Skeletal muscle tissue (tissue), 4 donors: ENCODE measurements around the gene DKC1. TPM values are rescaled to one million over a fixed set of nuclear protein-coding genes. Genes with fewer than 3 reads are reported as not detected.
A peak's percentile ranks its signal among the peaks of the same experiment; 100 is the strongest.
"Not testable (repeated sequence)": the region's sequence is repeated elsewhere in the genome, so short reads cannot be mapped to it uniquely, and the experiment has no call there.

Experiments
- H3K27ac ChIP-seq: one replicate; pipeline ENCODE4 v1.7.0; 2013; ENCODE audit warnings: mild to moderate bottlenecking, low read depth, low read length, inconsistent platforms
- H3K27me3 ChIP-seq, 3 donors: one replicate each; pipeline ENCODE4 v1.7.0; 2013; ENCODE audit warnings: low read length in 3 of 3; ENCODE audit not compliant: control insufficient read depth in 3 of 3, insufficient read depth in 3 of 3
- H3K36me3 ChIP-seq, 3 donors: one replicate each; pipeline ENCODE4 v1.7.0; 2013; ENCODE audit warnings: low read length in 3 of 3; ENCODE audit not compliant: control insufficient read depth in 3 of 3, insufficient read depth in 3 of 3
- H3K4me1 ChIP-seq, 3 donors: one replicate each; pipeline ENCODE4 v1.7.0; 2013; ENCODE audit warnings: low read length in 3 of 3, mild to moderate bottlenecking in 3 of 3; ENCODE audit not compliant: control insufficient read depth in 3 of 3, insufficient read depth in 3 of 3
- H3K4me3 ChIP-seq, 3 donors: one replicate each; pipeline ENCODE4 v1.7.0; 2013; ENCODE audit warnings: low read length in 3 of 3
- H3K9ac ChIP-seq, 3 donors: one replicate each; pipeline ENCODE4 v1.7.0; 2013; ENCODE audit warnings: low read length in 3 of 3, mild to moderate bottlenecking in 3 of 3, moderate library complexity in 2 of 3, low read depth in 1 of 3
- H3K9me3 ChIP-seq, 3 donors: one replicate each; pipeline ENCODE4 v1.7.0; 2013; ENCODE audit warnings: low read length in 3 of 3; ENCODE audit not compliant: control insufficient read depth in 3 of 3
- total RNA-seq: library from RNA; depleted of rRNA; stranded (reverse); fragments of >200 nt; gene quantifications from one replicate; pipeline ENCODE4 v1.2.3, GENCODE V29; 2014
- donor health status: Osteomylitis.

Gene DKC1
- total RNA-seq, 1 donor from 2014 or later, result 18.3 TPM

DNA sequence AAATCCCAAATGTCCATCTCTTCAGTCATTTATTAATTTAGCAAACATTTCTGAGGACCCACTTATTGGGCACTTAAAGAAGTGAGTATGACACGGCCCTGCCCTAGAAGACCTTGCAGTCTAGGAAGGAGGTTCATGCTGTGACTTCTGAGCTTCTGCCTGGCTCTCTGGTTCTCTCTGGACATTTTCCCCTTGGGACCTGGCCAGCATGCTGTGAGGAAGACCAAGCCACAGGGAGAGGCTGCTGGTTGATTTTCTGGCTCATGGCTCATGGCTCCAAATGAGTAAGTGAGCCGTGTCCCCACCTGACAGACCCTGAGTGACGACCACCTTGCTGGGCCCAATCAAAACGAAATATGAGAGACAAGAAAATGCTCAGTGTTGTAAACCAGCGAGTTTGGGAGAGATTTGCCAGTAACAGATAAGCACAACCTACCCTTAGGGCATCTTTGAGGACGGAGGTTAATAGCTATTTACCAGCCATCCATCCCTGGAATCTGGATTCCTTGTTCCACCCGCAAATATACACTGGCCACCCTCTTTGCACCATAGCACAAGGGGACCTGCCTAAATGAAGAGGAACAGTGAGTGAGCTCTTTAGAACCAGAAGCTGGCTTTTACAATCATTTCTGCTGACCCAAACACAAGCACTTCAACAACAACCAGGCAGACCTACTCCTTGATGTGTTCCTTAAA lies 41.7 kb downstream of the DKC1 start:
- Histone ChIP-seq H3K27me3 (no peaks in the 10 kb centered on the region), H3K9ac (peak overlapping the region; percentile 34 to 82 (median 60)), H3K36me3 (no peaks in the 10 kb centered on the region), H3K4me1 (peaks cover 14 to 21% (median 19%) of the 10 kb centered on the region in 3 donors), H3K27ac (peak overlapping the region; percentile 52), H3K9me3 (no peaks in the 10 kb centered on the region), H3K4me3 (peak overlapping the region; percentile 59 to 79 (median 68))

DNA sequence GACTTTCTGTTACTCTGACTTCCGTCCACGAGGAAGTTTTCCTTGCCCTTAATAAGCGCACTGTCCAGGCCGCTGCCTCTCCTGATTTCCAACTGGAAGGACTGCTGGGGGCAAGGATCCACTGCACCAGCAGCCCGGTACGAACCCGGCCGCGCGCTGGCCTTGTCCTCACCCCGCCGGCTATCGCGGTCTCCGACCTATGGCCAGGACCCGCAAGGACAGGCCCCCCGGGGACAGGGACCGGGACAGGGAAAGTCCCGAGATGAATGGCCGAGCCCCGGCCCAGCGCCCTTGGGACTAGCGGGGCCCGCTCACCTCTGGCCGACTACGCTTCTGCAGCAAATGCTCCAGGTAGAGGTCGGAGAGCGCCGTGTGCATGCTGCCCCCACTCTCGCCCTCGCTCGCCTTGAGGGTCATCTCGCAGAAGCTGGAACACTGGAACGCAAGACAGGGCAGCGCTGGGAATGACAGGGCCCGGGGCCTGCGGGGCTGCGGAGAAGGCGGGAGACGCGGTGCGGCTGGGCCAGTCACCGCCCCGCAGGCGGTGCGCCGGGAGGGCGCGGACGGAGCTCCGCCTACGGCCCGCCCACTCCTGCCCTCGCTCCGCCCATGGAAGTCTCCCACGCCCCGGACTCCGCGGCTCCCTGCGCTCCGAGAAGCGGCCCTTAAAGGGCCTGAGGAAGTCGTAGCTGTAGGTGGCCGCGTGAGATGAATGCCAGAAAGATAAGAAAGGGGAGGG lies 42.5 kb downstream of the DKC1 start, which contains the start of gene MPP1:
Gene MPP1 (minus strand): TSS at position 529 of the 739 bp plus-strand sequence. CDS start 112 bp downstream, at position 417.
- H3K36me3 ChIP-seq, result no peaks in the 10 kb centered on the region
- H3K9ac ChIP-seq, result peak within 1 kb of the TSS; percentile 40 to 82 (median 60)
- H3K27ac ChIP-seq, result peak within 1 kb of the TSS; percentile 52
- no peaks in the 10 kb centered on the region for H3K9me3 ChIP-seq
- H3K4me3 ChIP-seq, result peak within 1 kb of the TSS; percentile 60 to 79 (median 68)
- no peaks in the 10 kb centered on the region for H3K27me3 ChIP-seq
- peaks cover 12 to 20% (median 17%) of the 10 kb centered on the region in 3 donors for H3K4me1 ChIP-seq

DNA sequence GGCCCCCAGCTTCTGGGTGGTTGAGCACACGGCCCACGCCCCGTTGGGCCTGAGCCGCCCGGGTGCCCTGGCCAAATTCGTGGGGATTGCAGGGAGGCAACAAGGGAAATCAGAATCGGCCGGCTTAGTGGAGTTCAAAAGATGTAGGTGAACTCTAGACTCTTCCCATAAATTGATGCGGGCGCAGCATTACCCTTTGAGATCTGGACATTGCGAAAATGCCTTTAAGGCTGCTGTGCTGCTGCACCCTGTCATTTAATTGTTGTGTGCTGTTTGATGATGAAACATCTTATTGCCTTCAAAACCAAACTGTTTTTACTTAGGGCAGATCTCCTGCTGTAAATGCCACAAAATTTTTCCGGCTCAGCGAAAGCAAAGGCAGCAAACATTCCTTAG lies 43.0 kb downstream of the DKC1 start:
- H3K27me3 ChIP-seq, result no peaks in the 10 kb centered on the region
- H3K27ac ChIP-seq, result no peak overlapping the region
- H3K9me3 ChIP-seq, result no peaks in the 10 kb centered on the region
- H3K4me3 ChIP-seq, result peak overlapping the region; percentile 60 to 79 (median 68)
- no peaks in the 10 kb centered on the region for H3K36me3 ChIP-seq
- peaks cover 12 to 14% (median 12%) of the 10 kb centered on the region in 3 donors for H3K4me1 ChIP-seq
- H3K9ac ChIP-seq, result peak overlapping the region; percentile 40 to 82 (median 45)

DNA sequence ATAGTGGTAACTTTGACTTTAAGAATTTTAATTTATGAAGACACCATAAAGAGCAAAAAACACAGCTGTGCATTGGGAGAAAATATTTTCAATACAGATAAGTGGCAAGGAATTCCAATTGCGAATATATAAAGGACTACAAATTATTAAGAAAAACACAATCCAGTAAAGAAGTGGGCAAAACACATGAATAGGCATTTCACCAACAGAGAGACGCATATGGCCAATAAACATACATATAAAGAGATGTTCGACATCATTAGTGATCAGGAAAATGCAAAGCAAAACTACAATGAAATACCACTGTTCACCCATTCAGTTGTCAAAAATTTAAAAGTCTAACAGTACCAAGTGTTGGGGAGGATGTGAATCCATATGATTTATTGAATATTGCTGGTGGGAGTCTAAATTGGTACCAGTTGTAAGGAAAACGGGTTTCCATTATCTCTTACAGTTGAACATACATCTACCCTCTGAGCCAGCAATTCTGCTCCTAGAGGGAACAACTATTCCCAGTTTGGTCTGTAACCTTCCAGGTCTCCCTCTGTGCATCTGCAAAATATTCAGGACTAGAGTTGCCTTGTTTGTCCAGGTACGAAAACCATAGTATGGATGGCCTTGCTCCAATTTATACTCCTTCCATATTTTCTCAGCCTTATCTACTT lies 44.3 kb downstream of the DKC1 start:
- Histone ChIP-seq H3K9ac (no peak overlapping the region), H3K4me3 (no peak overlapping the region), H3K9me3 (no peaks in the 10 kb centered on the region), H3K27ac (no peak overlapping the region), H3K36me3 (no peaks in the 10 kb centered on the region), H3K4me1 (peaks cover 12 to 14% (median 12%) of the 10 kb centered on the region in 3 donors), H3K27me3 (no peaks in the 10 kb centered on the region)

DNA sequence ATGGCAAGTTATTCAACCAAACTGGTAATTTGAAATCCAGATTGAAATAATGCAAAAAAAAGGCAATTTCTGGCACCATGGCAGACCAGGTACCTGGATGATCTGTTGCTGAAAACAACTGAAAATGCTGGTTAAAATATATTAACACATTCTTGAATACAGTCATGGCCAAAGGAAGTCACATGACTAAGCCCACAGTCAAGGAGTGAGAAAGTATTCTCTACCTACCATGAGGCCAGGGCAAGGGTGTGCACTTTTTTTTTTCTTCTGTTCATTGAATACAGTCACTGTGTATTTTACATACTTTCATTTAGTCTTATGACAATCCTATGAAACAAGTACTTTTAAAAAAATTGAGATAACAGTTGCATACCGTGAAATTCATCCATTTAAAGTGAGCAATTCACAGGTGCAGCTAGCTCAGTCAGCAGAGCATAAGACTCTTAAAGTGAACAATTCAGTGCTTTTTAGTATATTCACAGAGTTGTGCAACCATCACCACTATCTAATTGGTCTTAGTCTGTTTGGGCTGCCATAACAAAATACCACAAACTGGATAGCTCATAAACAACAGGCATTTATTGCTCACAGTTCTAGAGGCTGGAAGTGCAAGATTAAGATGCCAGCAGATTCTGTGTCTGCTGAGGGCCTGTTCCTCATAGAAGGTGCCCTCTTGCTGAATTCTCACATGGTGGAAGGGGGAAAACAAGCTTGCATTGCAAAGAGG lies 47.4 kb downstream of the DKC1 start:
- Histone ChIP-seq H3K27ac (no peak overlapping the region), H3K27me3 (no peaks in the 10 kb centered on the region), H3K4me3 (no peak overlapping the region), H3K36me3 (no peaks in the 10 kb centered on the region), H3K4me1 (peaks cover 3 to 5% (median 4%) of the 10 kb centered on the region in 3 donors), H3K9ac (no peak overlapping the region), H3K9me3 (no peaks in the 10 kb centered on the region)

DNA sequence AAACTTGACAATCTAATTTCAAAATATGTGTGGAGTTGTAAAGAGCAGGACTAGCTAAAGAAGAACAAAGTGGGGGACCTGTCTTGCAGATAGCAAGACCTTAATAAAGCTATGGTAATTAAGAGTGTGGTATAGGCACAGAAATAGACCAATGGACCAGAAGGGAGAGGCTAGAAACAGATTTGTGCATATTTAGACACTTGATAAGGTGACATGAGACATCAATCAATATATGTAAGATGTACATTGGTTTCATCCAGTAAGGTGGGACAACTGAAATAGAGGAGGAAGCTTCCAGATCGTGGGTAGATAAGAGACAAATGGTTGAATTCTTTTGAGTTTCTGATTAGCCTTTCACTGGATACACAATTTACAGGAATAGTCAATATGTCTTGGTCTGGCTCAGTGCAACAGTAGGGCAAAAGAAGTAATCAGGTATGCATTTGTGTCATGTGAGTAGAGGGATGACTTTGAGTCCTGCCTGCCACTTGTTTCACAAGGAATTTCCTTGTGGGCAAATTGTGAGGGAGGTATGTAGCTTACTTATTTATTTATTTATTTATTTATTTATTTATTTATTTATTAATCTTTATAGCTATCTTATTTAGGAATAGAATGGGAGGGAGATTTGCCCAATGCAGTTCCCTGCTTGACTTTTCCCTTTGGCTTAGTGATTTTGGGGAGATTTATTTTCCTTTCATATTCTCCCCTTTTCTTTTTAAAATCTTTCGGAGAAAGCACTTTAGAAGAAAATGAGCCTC lies 49.9 kb downstream of the DKC1 start:
- no peak overlapping the region for H3K4me3 ChIP-seq
- no peaks in the 10 kb centered on the region for H3K36me3 ChIP-seq
- H3K9me3 ChIP-seq, result no peaks in the 10 kb centered on the region
- H3K4me1 ChIP-seq, result no peaks in the 10 kb centered on the region
- H3K27ac ChIP-seq, result no peak overlapping the region
- H3K9ac ChIP-seq, result no peak overlapping the region
- H3K27me3 ChIP-seq, result no peaks in the 10 kb centered on the region

DNA sequence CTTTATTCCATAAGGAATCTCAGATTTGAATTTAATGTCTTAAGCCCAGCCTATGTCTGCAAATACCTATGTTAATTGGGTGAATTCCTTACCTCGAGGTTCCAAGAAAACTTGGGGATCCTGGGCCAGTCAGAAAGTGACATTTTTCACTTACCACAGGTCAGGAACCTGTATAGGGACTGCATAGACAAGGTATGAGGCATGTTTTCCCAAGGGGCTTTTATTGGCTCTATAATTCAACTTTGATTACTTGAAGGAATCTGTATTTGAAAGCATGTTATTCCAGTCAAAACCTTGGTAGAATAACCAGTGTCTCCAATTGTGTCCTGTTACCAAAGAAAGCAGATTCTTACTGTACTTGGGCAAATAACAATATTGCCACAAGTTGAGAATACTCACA lies 51.1 kb downstream of the DKC1 start:
- H3K4me3 ChIP-seq, result no peak overlapping the region
- no peaks in the 10 kb centered on the region for H3K9me3 ChIP-seq
- no peaks in the 10 kb centered on the region for H3K36me3 ChIP-seq
- no peak overlapping the region for H3K9ac ChIP-seq
- H3K27me3 ChIP-seq, result no peaks in the 10 kb centered on the region
- no peak overlapping the region for H3K27ac ChIP-seq
- H3K4me1 ChIP-seq, result no peaks in the 10 kb centered on the region

DNA sequence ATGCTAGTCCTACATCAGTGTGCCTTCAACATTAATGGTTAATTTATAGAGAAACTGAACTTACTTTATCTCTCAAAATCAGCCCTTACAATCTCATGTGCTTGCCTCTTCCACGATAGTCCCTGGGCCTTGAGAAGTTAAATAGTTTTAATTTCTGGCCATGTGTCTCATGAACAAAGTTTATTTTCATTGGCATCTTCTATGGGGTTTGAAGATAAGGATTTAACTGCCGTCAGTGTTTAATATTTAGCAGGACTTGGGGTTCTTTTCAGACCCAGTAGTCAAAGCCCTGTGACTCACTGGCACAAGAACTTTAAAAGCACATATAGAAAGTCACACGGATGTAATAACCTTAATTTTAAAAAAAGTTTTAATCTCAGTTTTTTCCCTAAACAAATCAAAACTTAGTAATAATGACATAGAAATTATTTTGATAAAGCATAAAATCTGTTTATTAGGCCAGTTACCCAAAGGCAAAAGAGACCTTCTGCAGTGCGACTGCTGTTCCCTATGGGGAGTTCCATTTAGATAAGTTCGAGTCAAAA lies 52.7 kb downstream of the DKC1 start:
- Histone ChIP-seq H3K9ac (no peak overlapping the region), H3K36me3 (no peaks in the 10 kb centered on the region), H3K9me3 (no peaks in the 10 kb centered on the region), H3K4me1 (no peaks in the 10 kb centered on the region), H3K27me3 (no peaks in the 10 kb centered on the region), H3K4me3 (no peak overlapping the region), H3K27ac (no peak overlapping the region)

DNA sequence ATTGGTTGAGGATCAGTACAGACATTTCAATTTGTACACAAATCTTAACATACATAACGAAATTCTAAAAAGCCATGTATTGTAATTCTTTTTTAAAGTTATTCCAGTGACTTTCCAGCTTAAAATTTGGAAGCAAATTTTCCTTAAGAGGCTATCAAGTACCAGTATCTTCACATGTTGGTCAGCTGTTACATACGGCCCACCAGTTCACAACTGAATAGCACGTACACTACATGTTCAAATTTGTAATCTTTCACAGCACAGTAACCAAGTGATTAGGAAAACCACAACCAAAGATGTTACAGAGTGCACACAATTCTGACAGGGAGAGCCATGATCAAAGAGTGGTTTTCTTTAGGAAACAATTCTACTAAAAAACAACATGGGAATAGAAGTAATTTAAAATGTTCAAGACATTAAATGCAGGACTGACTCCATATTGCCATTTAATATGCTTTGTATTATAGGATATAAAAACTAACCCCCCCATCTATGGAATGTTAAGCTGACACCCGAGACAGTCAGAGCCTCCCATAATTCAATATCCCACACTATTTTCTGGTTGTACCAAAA lies 53.7 kb downstream of the DKC1 start:
- H3K9ac ChIP-seq, H3K27ac ChIP-seq, H3K27me3 ChIP-seq, H3K36me3 ChIP-seq, H3K4me3 ChIP-seq, H3K4me1 ChIP-seq, H3K9me3 ChIP-seq: not testable (repeated sequence)
